Retinal pigment epithelial cell (primary cell): Measurements from ENCODE around the gene ERVW-1.
"Not testable (repeated sequence)": the region's sequence is repeated elsewhere in the genome, so short reads cannot be mapped to it uniquely, and the experiment has no call there.

Experiments used
- DNase-seq: peaks from one replicate; pipeline ENCODE4 v3.0.0-alpha.2; 2010; ENCODE audit warnings: low read depth
- H3K4me3 ChIP-seq: 2 replicates; pipeline ENCODE4 v1.5.1; 2011; ENCODE audit warnings: mild to moderate bottlenecking, low read length, control low read depth, moderate library complexity
- TF ChIP-seq, protein P1 (sequence below): conservative IDR thresholded peaks from 2 replicates; pipeline ENCODE4 v1.5.1; 2011; ENCODE audit warnings: low read depth, low read length, control low read depth, inconsistent platforms

ERVW-1 gene

DNA sequence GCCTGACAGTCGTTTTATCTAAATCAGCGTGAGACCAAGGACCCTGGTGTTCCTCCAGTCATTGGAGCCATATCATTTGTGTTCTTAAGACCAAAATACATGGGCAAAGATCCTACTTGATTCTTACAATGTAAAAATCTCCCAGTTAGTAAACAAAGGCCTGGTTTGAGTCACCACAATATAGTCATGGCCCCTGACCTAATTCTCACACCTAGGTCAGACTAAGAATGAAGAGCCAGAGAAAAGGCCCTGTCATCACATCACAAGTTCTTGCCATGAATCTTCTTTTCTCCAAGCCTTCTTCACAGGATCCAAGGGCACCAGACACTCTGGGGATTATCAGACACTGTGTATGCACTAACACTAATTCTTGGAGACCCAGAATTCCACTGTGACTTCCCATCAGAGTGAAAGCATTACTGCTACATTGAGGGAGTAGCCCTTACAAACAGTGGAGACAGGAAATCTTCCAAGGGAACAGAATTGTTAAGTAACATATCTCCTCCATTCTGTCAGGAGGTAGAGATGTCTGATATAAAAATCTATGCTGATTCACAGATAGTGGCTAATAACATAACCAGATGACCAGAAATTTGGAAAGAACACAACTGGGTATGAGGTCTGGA is 7.6 kb upstream of the ERVW-1 start:
- no peak overlapping the region for H3K4me3 ChIP-seq
- DNase-seq, result no peak
- TF ChIP-seq, protein P1, sequence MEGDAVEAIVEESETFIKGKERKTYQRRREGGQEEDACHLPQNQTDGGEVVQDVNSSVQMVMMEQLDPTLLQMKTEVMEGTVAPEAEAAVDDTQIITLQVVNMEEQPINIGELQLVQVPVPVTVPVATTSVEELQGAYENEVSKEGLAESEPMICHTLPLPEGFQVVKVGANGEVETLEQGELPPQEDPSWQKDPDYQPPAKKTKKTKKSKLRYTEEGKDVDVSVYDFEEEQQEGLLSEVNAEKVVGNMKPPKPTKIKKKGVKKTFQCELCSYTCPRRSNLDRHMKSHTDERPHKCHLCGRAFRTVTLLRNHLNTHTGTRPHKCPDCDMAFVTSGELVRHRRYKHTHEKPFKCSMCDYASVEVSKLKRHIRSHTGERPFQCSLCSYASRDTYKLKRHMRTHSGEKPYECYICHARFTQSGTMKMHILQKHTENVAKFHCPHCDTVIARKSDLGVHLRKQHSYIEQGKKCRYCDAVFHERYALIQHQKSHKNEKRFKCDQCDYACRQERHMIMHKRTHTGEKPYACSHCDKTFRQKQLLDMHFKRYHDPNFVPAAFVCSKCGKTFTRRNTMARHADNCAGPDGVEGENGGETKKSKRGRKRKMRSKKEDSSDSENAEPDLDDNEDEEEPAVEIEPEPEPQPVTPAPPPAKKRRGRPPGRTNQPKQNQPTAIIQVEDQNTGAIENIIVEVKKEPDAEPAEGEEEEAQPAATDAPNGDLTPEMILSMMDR, result no peak

DNA sequence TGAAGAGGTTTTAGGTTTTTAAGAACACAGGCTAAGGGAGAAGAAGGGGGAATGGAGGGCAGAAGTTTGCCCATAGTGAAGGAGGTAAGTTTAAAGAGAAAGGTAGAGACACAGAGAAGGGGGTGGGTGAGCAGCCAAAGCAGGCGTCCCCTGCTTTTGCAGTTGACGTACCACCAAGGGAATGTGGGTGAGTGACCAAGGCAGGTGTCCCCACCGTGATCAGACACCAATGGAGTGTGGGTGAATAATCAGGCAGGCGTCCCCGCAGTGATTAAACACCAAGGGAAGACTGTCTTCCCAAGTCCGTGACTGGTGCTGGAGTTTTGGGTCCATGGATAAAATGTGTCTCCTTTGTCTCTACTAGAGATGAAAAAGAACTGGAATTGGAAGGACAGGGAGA is 6.5 kb upstream of the ERVW-1 start:
- DNase-seq, result not testable (repeated sequence)

GRCh38 chr7:92483624-92484023 is 5.9 kb upstream of the ERVW-1 start:
- DNase-seq, H3K4me3 ChIP-seq: not testable (repeated sequence)

More for the DNA sequence above, 6.5 kb upstream of the ERVW-1 start:
- H3K4me3 ChIP-seq, result not testable (repeated sequence)

GRCh38 chr7:92479146-92479545 is 1.4 kb upstream of the ERVW-1 start:
- DNase-seq, H3K4me3 ChIP-seq: not testable (repeated sequence)

DNA sequence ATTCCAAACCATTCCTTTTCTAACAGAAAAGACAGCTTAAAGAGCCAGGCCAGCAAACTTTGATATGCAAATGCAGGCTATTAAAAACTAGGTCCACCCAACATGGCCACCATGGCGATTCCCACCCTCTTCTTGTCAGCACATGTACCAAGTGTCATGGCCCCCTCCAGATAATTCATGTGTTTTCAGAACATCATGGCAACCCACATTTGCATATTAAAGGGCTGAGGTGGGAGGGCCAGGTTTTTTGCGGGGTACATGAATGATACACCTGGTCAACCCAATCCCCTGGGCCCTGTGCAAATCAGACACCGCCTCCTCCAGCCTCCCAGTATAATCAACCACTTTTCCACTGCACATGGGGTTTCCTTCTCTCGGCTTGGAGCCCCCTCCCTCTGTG is 965 bp upstream of the ERVW-1 start:
- no peak overlapping the region for H3K4me3 ChIP-seq
- DNase-seq, result no peak
- TF ChIP-seq, protein P1, result no peak

- no peak for DNase-seq
- TF ChIP-seq, protein P1, result no peak
- H3K4me3 ChIP-seq, result no peak overlapping the region
These were observed 349 bp upstream of the ERVW-1 start for GRCh38 chr7:92478095-92478494.

DNA sequence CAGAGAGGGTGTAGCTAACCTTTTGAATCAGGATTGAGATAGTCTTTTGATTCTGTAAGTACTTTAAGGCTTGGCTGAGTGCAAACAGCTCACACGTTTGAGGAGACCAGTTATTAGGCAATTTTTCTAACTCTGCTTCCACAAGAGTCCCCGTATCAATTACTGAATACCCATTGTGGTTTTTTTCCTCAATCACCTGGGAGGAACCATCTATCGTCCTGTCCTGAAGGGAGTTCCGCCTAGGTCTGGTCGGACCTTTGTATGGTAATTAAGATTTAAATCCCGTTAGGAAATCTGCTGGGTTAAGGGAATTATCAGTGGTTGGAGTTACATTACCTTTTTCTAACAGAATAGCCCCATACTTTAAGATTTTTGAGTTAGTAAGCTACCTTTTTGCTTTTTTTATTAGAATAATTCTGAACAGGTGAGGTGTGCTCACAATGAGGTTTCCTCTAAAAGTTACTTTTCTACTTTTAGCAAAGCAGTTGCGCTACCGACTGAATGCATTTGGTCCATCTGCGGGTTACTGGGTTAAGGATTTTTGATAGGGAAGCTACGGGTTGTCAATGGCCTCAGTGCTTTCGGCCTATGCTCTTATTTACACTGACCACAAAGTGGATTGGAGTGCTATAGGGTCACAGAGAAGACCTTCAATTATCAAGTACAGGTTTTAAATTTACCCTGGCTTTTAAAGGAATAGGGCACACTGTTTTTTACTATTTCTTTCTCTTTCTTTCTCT is 1.7 kb downstream of the ERVW-1 start:
- not testable (repeated sequence) for H3K4me3 ChIP-seq, DNase-seq

DNA sequence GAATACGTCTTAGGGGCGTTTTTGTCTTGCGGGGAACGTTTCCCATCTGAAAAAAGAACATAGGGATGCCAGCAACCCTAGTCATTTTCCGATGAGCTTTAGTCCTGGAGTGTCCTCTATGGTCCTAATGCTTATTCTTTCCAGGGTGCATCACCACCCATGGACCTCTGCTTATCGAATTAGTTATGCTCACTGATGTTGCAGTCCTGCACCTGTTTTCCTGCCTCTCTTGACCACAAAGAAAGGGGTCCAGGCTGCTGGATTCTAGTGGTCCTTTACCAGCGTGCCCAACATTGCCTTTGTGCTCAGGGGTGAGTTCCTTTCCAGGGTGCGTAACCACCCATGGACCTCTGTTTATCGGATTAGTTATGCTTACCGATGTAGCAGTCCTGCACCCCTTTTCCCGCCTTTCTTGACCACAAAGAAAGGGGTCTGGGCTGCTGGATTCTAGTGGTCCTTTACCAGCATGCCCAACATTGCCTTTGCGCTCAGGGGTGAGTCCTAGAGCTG is 2.4 kb downstream of the ERVW-1 start:
- not testable (repeated sequence) for H3K4me3 ChIP-seq, DNase-seq

- not testable (repeated sequence) for DNase-seq, H3K4me3 ChIP-seq
These were observed 3.8 kb downstream of the ERVW-1 start for GRCh38 chr7:92473989-92474388.

- not testable (repeated sequence) for DNase-seq, H3K4me3 ChIP-seq
These were observed 9.2 kb downstream of the ERVW-1 start for GRCh38 chr7:92468589-92468988.

DNA sequence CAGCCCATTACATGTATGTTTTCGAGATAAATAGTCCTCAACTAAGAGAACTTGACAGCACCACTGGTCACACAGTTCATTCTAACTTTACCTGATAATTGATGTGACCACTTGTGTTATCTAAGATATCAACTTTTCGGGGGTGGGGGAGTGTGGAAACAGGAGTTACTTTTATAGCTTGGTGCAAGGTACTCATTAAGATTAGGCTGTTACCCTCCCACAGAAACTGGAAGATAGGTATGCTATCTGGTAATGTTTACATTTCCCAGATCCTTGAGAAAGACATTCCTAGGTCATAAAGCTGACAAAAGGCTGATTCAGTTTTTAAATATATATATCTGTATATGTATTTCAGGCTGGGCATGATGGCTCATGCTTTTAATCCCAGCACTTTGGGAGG is 11.1 kb downstream of the ERVW-1 start:
- TF ChIP-seq, protein P1, result no peak
- no peak for DNase-seq
- no peak overlapping the region for H3K4me3 ChIP-seq
